SH-SY5Y (cell line): Measurements from ENCODE around the gene HRH3.

Experiments
- GATA2 ChIP-seq: IDR thresholded peaks from 2 replicates; pipeline ENCODE4 v1.6.1; 2011; ENCODE audit warnings: mild to moderate bottlenecking, low read depth, low read length
- GATA3 ChIP-seq: IDR thresholded peaks from 2 replicates; pipeline ENCODE4 v1.6.1; 2011; ENCODE audit warnings: low read depth, mild to moderate bottlenecking, low read length, moderate library complexity

The HRH3 gene

DNA sequence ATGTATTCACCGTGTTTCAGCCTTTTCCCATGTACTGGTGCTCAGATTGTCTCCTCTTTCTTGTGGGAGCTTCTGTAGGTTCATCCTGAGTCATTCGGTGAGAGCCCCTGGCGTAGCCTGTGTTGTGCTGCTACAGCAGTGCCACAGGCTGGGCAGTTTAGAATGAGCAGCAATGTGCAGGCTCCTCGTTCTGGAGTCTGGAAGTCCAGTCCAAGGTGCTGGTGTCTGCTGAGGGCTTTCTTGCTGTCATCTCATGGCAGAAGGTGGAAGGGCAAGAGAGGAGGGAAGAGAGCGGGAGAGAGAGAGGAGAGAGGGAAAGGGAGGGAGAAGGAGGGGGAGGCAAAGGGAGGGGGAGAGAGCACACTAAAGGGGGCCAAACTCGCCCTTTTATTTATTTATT, 33.3 kb upstream of the HRH3 start:
- TF ChIP-seq GATA3 = no peak
- no peak for TF ChIP-seq GATA2

DNA sequence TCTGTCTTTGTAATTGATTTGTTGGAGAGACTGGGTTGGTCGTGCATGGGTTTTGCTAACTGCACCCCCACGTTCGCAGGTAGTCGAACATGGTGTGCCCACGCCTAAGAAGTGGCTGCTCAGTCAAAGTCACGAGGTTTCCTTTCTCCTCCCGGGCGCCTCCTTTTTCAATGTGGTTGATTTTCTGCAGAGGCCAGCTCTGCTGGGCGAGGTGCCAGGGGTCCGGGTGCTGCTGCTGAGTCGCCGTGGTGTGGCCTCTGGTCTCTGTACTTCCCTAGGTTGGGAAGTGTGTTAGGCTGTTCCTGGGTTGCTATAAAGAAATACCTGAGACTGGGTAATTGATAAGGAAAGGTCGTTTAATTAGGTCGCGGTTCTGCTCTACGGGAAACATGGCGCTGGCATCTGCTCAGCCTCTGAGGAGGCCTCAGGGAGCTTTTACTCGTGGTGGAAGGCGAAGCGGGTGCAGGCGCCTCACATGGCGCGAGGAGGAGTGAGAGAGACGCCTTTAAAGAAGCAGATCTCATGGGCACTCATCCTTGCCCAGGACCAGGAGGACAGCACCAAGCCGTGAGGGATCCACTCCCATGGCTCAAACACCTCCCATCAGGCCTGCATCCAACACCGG, 32.4 kb upstream of the HRH3 start:
- TF ChIP-seq GATA2 (no peak), GATA3 (no peak)

DNA sequence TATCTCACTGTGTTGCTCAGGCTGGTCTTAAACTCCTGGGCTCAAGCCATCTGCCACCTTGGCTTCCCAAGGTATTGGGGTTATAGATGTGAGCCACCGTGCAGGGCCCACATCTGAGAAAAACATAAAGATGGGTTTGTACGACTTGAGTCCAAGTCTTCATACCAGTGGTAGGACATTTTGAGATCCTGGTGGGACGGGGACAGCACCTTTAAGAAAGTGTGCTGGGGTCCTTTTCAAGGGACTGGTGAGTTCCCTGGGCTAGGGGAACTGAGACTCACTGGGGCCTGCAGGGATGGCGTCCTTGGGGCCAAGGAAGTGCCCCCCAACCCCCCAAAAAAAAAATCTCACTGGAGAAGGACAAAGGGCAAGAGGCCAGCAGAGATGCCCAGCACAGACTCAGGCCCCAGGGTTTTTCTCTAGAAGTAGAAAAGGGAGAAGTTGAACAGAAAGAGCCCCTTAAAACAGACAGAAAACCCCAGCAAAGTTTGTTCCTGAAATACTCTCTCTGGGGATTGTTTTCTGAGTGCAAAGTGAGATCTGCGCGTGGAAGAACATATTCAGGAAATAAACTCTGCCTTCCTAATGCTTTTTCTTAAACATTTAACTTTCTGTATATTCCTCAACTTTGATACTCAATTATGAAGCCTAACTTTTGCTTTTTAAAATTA, 28.9 kb upstream of the HRH3 start:
- TF ChIP-seq GATA2 (no peak), GATA3 (no peak)

DNA sequence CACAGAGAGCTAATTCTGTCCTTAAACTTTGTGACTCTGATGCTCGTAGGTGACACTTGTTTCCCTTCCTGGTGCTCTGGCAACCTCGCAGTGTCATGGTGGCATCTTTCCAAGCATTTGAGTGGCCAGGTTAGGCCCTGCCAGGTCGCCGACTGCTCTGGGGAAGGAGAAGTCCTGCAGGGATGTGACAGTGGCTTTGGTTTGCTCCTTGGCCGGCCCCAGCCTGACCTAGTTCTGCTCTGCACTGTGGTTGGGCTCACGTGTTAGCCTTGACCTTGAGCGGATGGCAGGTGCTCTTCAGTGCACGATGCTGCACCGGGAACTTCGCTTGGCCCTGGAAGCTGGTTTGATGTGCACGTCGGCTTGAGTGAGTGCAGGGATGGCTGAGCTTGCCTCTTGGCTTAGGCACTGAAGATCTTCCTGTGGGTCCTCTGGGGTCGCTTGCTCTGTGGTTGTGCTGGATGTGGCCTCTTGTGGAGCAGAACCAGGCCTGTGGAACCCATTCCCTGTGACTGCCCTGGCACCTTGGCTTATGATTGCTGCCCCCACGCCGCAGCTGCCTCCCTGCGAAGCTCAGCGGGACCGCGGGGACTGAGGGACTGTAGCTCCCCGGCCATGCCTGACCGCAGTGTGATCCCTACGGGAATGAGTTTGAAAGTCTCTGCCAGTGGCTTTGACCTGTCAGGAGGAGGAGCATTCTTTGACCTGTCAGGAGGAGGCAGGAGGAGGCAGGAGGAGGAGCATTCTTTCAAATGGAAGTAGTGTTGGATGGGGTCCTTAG, 27.0 kb upstream of the HRH3 start:
- no peak for TF ChIP-seq GATA3
- TF ChIP-seq GATA2 = no peak

- TF ChIP-seq GATA2 (no peak), GATA3 (no peak)
Measured at GRCh38 chr20:62246431-62246830, 26.4 kb upstream of the HRH3 start.

- TF ChIP-seq GATA3 = no peak
- no peak for TF ChIP-seq GATA2
Measured at GRCh38 chr20:62245911-62246280, 25.8 kb upstream of the HRH3 start.

DNA sequence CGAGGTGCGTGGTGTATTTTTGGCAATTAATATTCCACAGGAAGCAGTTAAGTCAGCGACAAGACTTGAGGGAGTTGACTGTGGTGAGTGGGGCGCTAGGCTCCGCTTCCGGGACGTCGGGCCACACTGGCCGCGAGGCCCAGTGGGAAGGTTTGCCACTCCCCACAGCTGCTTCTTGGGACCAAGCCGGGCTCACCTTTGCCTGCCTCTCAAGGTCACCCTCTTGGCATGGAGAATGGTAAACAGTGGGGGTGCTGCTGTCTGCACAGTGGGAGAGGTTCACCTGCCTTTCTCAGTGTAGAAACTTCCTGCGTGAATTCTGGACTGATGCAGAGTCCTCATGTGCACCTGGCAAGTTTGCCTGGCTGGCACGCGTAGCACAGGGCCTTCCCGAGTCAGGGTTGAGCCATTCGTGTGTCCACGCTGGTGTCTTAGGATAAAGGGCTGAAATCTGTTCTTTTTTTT, 24.6 kb upstream of the HRH3 start:
- no peak for TF ChIP-seq GATA3
- TF ChIP-seq GATA2 = no peak

DNA sequence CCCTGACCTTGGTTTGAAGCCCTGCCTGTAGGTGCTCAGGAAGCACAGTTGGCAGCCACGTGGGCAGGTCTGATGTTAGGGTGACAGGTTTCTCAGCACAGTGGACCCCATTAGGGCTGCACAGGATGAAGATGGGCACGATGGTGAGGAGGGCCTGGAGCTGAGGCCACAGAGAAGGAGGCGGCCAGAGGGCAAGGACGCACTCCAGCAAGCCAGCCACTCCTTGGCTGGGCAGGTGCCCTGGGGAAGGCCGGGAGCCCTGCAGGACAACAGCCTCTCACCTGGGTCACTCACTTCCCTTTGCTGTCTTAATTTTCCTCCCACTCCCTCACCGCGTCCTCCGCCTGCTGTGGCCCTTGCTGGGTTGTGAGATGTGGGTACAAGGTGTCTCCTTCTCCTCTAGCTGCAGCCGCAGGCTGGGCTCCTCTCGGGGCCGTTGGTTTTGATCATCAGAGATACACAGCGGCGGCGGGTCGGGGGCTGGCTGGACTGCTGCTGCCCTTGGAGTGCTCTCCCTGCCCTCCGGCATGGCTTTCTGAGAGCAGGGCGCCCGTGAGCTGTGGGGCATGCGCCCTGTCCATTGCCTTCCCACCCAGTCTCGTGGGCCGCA, 23.9 kb upstream of the HRH3 start:
- TF ChIP-seq GATA2 (no peak), GATA3 (no peak)

- no peak for TF ChIP-seq GATA2
- no peak for TF ChIP-seq GATA3
Measured at GRCh38 chr20:62243106-62243505, 23.0 kb upstream of the HRH3 start.

GRCh38 chr20:62242176-62242575, 22.1 kb upstream of the HRH3 start:
- TF ChIP-seq GATA2 (no peak), GATA3 (no peak)

GRCh38 chr20:62241506-62241905, 21.4 kb upstream of the HRH3 start:
- TF ChIP-seq GATA2 = no peak

GRCh38 chr20:62240020-62240685, 20.1 kb upstream of the HRH3 start:
- TF ChIP-seq GATA2 (no peak), GATA3 (no peak)

- TF ChIP-seq GATA2 (no peak), GATA3 (no peak)
Measured at GRCh38 chr20:62239278-62239879, 19.3 kb upstream of the HRH3 start.

DNA sequence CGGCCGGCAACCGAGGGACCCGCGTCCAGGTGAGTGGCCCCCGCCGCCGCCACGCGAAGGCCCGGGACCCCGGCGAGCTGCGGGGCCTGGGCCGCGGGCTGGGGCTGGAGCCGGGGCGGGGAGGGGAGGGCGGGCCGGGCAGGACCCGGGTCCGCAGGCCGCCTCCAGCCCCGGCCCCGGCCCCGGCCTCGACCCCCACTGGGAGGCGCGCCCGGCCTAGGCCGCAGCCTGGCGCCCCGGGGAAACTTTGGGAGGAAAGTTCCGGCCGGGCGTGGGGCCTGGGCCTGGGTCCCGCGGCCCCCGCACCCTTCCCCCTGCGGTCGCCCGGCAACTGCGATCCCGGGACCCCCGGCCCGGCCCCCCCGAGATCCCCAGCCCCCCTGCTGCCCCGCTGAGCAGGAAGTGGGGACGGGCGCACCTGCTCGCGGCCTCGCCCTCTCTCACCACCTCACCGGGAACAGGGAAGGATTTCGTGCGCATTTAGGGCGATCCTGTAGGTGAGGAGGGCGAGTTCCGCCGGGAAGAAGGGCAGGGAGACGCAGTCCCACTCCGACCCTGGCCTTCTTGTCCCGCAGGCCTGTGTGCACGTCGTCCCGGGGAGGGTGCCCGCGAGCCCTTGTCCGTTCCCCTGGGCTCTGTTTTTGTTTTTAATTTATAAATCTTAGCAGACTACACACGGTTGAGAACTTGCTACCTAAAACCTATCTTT, 18.6 kb upstream of the HRH3 start:
- TF ChIP-seq GATA3 (no peak), GATA2 (no peak)
